ENCODE measurements around the gene TMEM43.

GRCh38 chr3:14142567-14143270 is 17.9 kb downstream of the TMEM43 start:
- no peak for TF ChIP-seq CTCF (IDR thresholded peaks at IDR 0.05)
- TF ChIP-seq POLR2A (IDR thresholded peaks at IDR 0.05), result no peak
